Islet of Langerhans (tissue), 1 donor: ENCODE measurements around the gene TMCO4.

Experiments
- FAIRE-seq: peaks from one replicate; lab custom pipeline; 2011; peaks lifted over from hg19 to GRCh38; lab: Jason Lieb, UNC

Gene TMCO4

GRCh38 chr1:19747761-19748160 lies 52.0 kb downstream of the TMCO4 start:
- FAIRE-seq: no peak

- no peak for FAIRE-seq
Measured at GRCh38 chr1:19744886-19745285, 54.8 kb downstream of the TMCO4 start.

- FAIRE-seq: no peak
Measured at GRCh38 chr1:19744335-19744743, 55.4 kb downstream of the TMCO4 start.

- FAIRE-seq: no peak
Measured at GRCh38 chr1:19743793-19744192, 55.9 kb downstream of the TMCO4 start.

GRCh38 chr1:19743180-19743579 lies 56.5 kb downstream of the TMCO4 start:
- no peak for FAIRE-seq

GRCh38 chr1:19739628-19740027 lies 60.1 kb downstream of the TMCO4 start:
- FAIRE-seq: no peak

- no peak for FAIRE-seq
Measured at GRCh38 chr1:19738669-19739068, 61.0 kb downstream of the TMCO4 start.

- no peak for FAIRE-seq
Measured at GRCh38 chr1:19738076-19738475, 61.6 kb downstream of the TMCO4 start.

GRCh38 chr1:19737104-19737825 lies 62.5 kb downstream of the TMCO4 start:
- FAIRE-seq: no peak

GRCh38 chr1:19735440-19736127 lies 64.1 kb downstream of the TMCO4 start:
- peak; percentile 62 for FAIRE-seq

- no peak for FAIRE-seq
Measured at GRCh38 chr1:19734472-19734999, 65.2 kb downstream of the TMCO4 start.

GRCh38 chr1:19734056-19734455 lies 65.7 kb downstream of the TMCO4 start:
- FAIRE-seq: no peak

- no peak for FAIRE-seq
Measured at GRCh38 chr1:19733615-19734014, 66.1 kb downstream of the TMCO4 start.

GRCh38 chr1:19731311-19731821 lies 68.3 kb downstream of the TMCO4 start:
- no peak for FAIRE-seq

- FAIRE-seq: no peak
Measured at GRCh38 chr1:19730793-19731192, 68.9 kb downstream of the TMCO4 start.

- FAIRE-seq: no peak
Measured at GRCh38 chr1:19730232-19730631, 69.5 kb downstream of the TMCO4 start.

- no peak for FAIRE-seq
Measured at GRCh38 chr1:19728413-19729145, 71.1 kb downstream of the TMCO4 start.

GRCh38 chr1:19725606-19726005 lies 74.1 kb downstream of the TMCO4 start:
- no peak for FAIRE-seq

GRCh38 chr1:19723874-19724273 lies 75.8 kb downstream of the TMCO4 start:
- FAIRE-seq: no peak

- no peak for FAIRE-seq
Measured at GRCh38 chr1:19720973-19721372, 78.7 kb downstream of the TMCO4 start.

GRCh38 chr1:19720174-19720573 lies 79.5 kb downstream of the TMCO4 start:
- FAIRE-seq: no peak

- no peak for FAIRE-seq
Measured at GRCh38 chr1:19717467-19717866, 82.2 kb downstream of the TMCO4 start.
